Mucosa of descending colon (tissue), 3 donors: ENCODE results near the gene MICALL2. TPM values are rescaled to one million over a fixed set of nuclear protein-coding genes. Genes with fewer than 3 reads are reported as not detected.

Experiments
- ATAC-seq: fragments of 200-7000 bp; cut with Tn5 transposase; one replicate; pipeline ENCODE4 v1.9.1; 2020; ENCODE audit warnings: mild to moderate bottlenecking, moderate library complexity
- DNase-seq, 3 donors: peaks; one replicate each; pipeline ENCODE4 v3.0.0-alpha.2; 2020
- H3K36me3 ChIP-seq: fragments of 200-600 bp; one replicate; pipeline ENCODE4 v1.8.0; 2021; ENCODE audit warnings: low read depth, mild to moderate bottlenecking
- H3K4me1 ChIP-seq: fragments of 200-600 bp; one replicate; pipeline ENCODE4 v1.8.0; 2021; ENCODE audit warnings: low read depth, mild to moderate bottlenecking
- H3K4me3 ChIP-seq: fragments of 200-600 bp; one replicate; pipeline ENCODE4 v1.8.0; 2021; ENCODE audit warnings: mild to moderate bottlenecking
- H3K9me3 ChIP-seq: fragments of 200-600 bp; one replicate; pipeline ENCODE4 v1.8.0; 2021; ENCODE audit warnings: mild to moderate bottlenecking
- intact Hi-C, 2 donors: fragments of 100-400 bp; cut with DNase I in 1 of 2; cut with micrococcal nuclease in 1 of 2; formaldehyde crosslinking; loops; one replicate each; pipeline versions ENCODE4 v1.11.0 to v1.11.1; 2022; cut with DNase I, micrococcal nuclease
- total RNA-seq, 3 donors: library from RNA; stranded (reverse); fragmentation: NEBNext Ultra II Directional in 2 of 3; extraction: Animal tissue kit (Norgen Biotek cat#: 25700) in 2 of 3; gene quantifications; one replicate each; pipeline versions ENCODE4 v1.2.1 to v1.2.4, GENCODE V29; 2021 to 2023
- TF ChIP-seq, protein P1 (sequence below): fragments of 200-600 bp; IDR thresholded peaks from one replicate; pipeline ENCODE4 v1.8.0; 2022; ENCODE audit warnings: antibody characterized with exemption, mild to moderate bottlenecking
- donor health status: DM: no; HTN: no; CAD: no; lungs with moderate emphysema.
- donor health status: DM: no; HTN: no; CAD: no.
- donor health status: DM: no; HTN: yes; CAD: no.

The MICALL2 gene
- total RNA-seq, 3 donors from 2014 or later: 59.9 to 96.2 (median 94.5) TPM

DNA sequence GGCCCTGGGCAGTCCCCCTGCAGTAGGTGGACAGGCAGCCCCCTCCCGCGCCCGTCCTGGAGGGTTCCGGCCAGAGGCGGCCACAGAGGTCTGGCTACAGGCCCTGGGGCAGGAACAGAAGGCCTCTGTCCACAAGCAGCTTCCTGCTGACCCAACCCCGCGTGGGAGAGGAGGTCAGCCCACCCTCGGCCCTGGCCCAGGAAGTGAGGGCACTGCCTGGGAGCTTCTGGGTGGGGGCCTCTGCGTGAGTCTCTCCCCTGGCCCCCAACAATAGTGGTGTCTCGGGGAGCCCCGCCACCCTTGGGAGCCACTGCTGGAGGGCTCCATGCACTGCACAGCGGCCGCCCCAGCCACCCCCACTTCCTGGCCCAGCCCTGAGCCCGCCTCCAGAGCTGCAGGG lies 4.7 kb downstream of the MICALL2 start:
- Histone ChIP-seq H3K9me3 (no peaks in the 10 kb centered on the region), H3K36me3 (no peaks in the 10 kb centered on the region), H3K4me3 (no peak overlapping the region), H3K4me1 (peaks cover 32% of the 10 kb centered on the region)
- no peak for DNase-seq
- TF ChIP-seq, protein P1, sequence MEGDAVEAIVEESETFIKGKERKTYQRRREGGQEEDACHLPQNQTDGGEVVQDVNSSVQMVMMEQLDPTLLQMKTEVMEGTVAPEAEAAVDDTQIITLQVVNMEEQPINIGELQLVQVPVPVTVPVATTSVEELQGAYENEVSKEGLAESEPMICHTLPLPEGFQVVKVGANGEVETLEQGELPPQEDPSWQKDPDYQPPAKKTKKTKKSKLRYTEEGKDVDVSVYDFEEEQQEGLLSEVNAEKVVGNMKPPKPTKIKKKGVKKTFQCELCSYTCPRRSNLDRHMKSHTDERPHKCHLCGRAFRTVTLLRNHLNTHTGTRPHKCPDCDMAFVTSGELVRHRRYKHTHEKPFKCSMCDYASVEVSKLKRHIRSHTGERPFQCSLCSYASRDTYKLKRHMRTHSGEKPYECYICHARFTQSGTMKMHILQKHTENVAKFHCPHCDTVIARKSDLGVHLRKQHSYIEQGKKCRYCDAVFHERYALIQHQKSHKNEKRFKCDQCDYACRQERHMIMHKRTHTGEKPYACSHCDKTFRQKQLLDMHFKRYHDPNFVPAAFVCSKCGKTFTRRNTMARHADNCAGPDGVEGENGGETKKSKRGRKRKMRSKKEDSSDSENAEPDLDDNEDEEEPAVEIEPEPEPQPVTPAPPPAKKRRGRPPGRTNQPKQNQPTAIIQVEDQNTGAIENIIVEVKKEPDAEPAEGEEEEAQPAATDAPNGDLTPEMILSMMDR: no peak
- ATAC-seq: no peak
- intact Hi-C loops: no loop called here

DNA sequence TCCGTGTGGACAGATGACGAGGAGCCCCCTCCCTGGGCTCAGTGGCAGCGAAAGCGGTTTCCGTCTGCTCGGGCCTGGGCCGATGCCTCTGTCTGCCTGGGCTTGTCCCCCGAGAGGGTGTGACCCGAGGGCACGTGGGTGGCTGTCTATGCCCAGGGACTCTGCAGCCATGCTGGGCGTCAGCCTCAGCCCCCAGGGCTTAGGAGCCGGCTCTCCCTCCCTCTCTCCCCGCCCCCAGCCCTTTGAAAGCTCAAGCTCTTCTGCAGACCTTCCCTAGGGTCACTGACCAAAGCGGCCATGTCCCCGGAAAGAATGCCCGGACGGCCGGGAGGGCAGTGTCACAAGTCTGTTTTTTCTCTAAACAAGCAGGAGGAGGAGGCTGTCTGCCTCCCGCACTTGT lies 7.1 kb downstream of the MICALL2 start:
- Histone ChIP-seq H3K4me1 (peaks cover 16% of the 10 kb centered on the region), H3K4me3 (no peak overlapping the region), H3K36me3 (no peaks in the 10 kb centered on the region), H3K9me3 (no peaks in the 10 kb centered on the region)
- no peak for DNase-seq
- TF ChIP-seq, protein P1: no peak
- intact Hi-C loops: no loop called here
- no peak for ATAC-seq

DNA sequence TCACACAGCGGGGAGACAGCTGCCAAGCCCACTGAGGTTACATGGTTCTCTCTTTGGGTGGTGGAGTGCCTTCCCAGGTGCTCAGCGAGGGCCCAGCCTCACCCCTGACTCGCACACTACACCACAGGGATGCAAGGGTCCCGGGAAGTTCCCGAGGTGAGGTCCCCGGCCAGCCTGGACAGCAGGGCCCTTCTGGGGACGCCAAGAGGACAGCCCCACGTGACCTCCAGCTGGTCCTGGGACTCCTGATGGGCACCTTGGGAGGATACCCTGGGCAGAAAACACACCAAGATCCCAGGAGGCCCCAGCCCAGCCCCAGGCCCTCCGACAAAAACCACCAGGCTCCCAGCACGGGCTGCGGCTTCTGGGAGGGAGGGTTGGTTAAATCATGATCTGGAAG lies 8.3 kb downstream of the MICALL2 start:
- no peak for ATAC-seq
- H3K36me3 ChIP-seq: no peaks in the 10 kb centered on the region
- TF ChIP-seq, protein P1: no peak
- intact Hi-C loops: no loop called here
- no peak overlapping the region for H3K4me3 ChIP-seq
- no peaks in the 10 kb centered on the region for H3K9me3 ChIP-seq
- H3K4me1 ChIP-seq: peaks cover 6% of the 10 kb centered on the region
- no peak for DNase-seq

DNA sequence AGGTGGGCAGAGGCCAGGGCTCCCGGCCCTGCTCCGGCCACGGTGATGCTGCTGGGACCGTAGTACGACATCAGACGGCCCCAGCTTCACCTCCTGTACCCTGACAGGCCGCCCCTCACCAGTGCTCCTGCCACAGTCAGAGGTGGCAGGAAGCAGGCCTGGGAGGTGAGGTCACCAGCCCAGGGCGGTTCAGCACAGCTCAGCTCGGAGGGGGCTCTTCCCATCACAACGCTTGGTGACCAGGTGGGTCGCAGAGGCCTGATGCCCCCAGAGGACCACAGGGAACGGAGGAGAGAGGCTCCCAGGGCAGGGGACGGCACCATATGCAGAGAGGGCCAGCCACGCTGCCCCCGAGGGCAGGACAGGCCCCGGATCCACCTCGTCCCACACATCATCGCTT lies 8.8 kb downstream of the MICALL2 start:
- Histone ChIP-seq H3K9me3 (no peaks in the 10 kb centered on the region), H3K4me3 (no peak overlapping the region), H3K36me3 (no peaks in the 10 kb centered on the region), H3K4me1 (peaks cover 5% of the 10 kb centered on the region)
- TF ChIP-seq, protein P1: no peak
- no peak for ATAC-seq
- DNase-seq: no peak
- intact Hi-C loops: no loop called here

DNA sequence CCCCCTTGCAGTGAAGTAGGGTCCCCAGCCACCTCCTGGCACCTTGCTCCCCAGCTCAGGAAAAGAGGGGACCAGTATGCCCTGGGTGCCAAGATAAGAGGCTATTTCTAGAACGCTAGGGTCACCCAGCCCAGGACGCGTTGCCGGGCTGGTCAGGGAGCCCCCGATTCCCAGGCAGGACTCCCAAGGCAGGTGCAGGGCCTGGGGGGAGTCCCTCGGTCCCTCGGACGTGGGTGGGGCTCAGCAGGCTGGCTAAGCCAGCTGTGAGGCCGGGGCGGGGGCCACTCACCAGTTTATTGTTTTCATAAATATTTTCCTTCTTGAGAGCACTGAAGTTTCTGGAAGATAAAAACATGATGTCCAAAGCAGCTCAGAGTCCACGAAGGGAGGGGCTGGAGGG lies 9.3 kb downstream of the MICALL2 start:
- Histone ChIP-seq H3K4me3 (no peak overlapping the region), H3K4me1 (peaks cover 5% of the 10 kb centered on the region), H3K9me3 (no peaks in the 10 kb centered on the region), H3K36me3 (no peaks in the 10 kb centered on the region)
- DNase-seq (no peak), ATAC-seq (no peak)
- TF ChIP-seq, protein P1: no peak
- intact Hi-C loops: no loop called here

DNA sequence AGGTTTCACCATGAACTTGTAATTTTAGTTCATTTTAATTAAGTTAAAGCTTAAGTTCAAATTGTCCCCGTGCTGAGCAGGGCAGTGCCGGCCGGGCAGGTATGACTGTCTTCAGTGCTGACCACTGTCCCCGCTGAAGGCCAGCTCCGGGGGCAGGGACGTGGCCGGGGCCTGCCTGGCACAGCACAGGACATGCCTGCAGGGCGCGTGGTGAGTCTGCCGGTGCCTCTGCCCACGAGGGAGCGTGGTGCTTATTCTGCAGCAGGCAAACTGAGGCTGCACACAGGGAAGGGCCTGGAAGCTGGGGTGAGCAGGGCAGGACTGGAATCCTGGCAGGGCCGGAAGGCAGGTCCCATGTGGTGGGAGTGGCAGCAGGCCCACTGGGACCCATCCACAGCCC lies 9.8 kb downstream of the MICALL2 start:
- H3K9me3 ChIP-seq: no peaks in the 10 kb centered on the region
- H3K4me1 ChIP-seq: peaks cover 5% of the 10 kb centered on the region
- H3K36me3 ChIP-seq: no peaks in the 10 kb centered on the region
- no peak for ATAC-seq
- H3K4me3 ChIP-seq: no peak overlapping the region
- no peak for DNase-seq
- intact Hi-C loops: no loop called here
- TF ChIP-seq, protein P1: no peak
